OCI-LY1 (cell line): ENCODE results near the gene TMEM167B.

ENCODE experiments used
- H2AFZ ChIP-seq: fragments of 200-600 bp; sonication (generic), shearing (Covaris generic); 2 replicates; pipeline ENCODE4 v1.6.0; 2014; ENCODE audit warnings: antibody characterized with exemption, mild to moderate bottlenecking, low read length
- H3F3A ChIP-seq: fragments of 200-600 bp; sonication (generic), shearing (Covaris generic); 2 replicates; pipeline ENCODE4 v1.6.0; 2014; ENCODE audit warnings: mild to moderate bottlenecking, antibody characterized with exemption, low read length, moderate library complexity; ENCODE audit not compliant: insufficient read depth
- H3K27ac ChIP-seq: fragments of 200-600 bp; sonication (generic); 2 replicates; pipeline ENCODE4 v1.5.1; 2014; ENCODE audit warnings: low read length, mixed run types, mild to moderate bottlenecking, low read depth; ENCODE audit not compliant: poor library complexity, severe bottlenecking
- H3K27me3 ChIP-seq: fragments of 200-600 bp; sonication (generic); 2 replicates; pipeline ENCODE4 v1.6.0; 2014; ENCODE audit warnings: antibody characterized with exemption, mild to moderate bottlenecking, low read length, moderate library complexity; ENCODE audit not compliant: insufficient read depth
- H3K36me3 ChIP-seq: fragments of 200-600 bp; sonication (generic); 2 replicates; pipeline ENCODE4 v1.6.1; 2014; ENCODE audit warnings: mild to moderate bottlenecking, antibody characterized with exemption, low read length, moderate library complexity, mixed read lengths; ENCODE audit not compliant: insufficient read depth
- H3K4me1 ChIP-seq: fragments of 200-600 bp; sonication (generic); 2 replicates; pipeline ENCODE4 v1.5.1; 2014; ENCODE audit warnings: mild to moderate bottlenecking, low read length, moderate library complexity; ENCODE audit not compliant: insufficient read depth, severe bottlenecking
- H3K4me2 ChIP-seq: fragments of 200-600 bp; sonication (generic), shearing (Covaris generic); 2 replicates; pipeline ENCODE4 v1.6.1; 2014; ENCODE audit warnings: low read length
- H3K4me3 ChIP-seq: fragments of 200-600 bp; sonication (generic); 2 replicates; pipeline ENCODE4 v1.5.1; 2014; ENCODE audit warnings: low read length, low read depth, mild to moderate bottlenecking, mixed read lengths; ENCODE audit not compliant: poor library complexity, severe bottlenecking
- H3K79me2 ChIP-seq: fragments of 200-600 bp; shearing (Covaris generic); 2 replicates; pipeline ENCODE4 v1.6.1; 2016; ENCODE audit warnings: mixed run types, low read length, mixed read lengths; ENCODE audit not compliant: insufficient read depth
- H3K9ac ChIP-seq: fragments of 200-600 bp; sonication (generic), shearing (Covaris generic); 2 replicates; pipeline ENCODE4 v1.6.1; 2014; ENCODE audit warnings: mild to moderate bottlenecking, low read length, mixed read lengths
- H3K9me2 ChIP-seq: fragments of 200-600 bp; sonication (generic), shearing (Covaris generic); 2 replicates; pipeline ENCODE4 v1.6.1; 2014; ENCODE audit warnings: low read depth, mild to moderate bottlenecking, low read length, mixed read lengths
- H3K9me3 ChIP-seq: fragments of 200-600 bp; shearing (Covaris generic); 2 replicates; pipeline ENCODE4 v1.6.1; 2014; ENCODE audit warnings: low read length, mixed read lengths
- H4K20me1 ChIP-seq: fragments of 200-600 bp; sonication (generic), shearing (Covaris generic); 2 replicates; pipeline ENCODE4 v1.6.0; 2016; ENCODE audit warnings: mild to moderate bottlenecking, low read length; ENCODE audit not compliant: insufficient read depth
- CTCF ChIP-seq: fragments of 200-600 bp; sonication (generic), shearing (Covaris generic); IDR thresholded peaks from 2 replicates; pipeline ENCODE4 v1.5.1; 2017; ENCODE audit warnings: mild to moderate bottlenecking, antibody characterized with exemption, low read length, moderate library complexity, mixed read lengths
- EZH2 ChIP-seq: fragments of 200-600 bp; sonication (generic), shearing (Covaris generic); IDR thresholded peaks from 2 replicates; pipeline ENCODE4 v1.8.0; 2017; ENCODE audit warnings: borderline replicate concordance, mixed run types, mild to moderate bottlenecking, antibody characterized with exemption, low read length, moderate library complexity, mixed read lengths

Gene TMEM167B

DNA sequence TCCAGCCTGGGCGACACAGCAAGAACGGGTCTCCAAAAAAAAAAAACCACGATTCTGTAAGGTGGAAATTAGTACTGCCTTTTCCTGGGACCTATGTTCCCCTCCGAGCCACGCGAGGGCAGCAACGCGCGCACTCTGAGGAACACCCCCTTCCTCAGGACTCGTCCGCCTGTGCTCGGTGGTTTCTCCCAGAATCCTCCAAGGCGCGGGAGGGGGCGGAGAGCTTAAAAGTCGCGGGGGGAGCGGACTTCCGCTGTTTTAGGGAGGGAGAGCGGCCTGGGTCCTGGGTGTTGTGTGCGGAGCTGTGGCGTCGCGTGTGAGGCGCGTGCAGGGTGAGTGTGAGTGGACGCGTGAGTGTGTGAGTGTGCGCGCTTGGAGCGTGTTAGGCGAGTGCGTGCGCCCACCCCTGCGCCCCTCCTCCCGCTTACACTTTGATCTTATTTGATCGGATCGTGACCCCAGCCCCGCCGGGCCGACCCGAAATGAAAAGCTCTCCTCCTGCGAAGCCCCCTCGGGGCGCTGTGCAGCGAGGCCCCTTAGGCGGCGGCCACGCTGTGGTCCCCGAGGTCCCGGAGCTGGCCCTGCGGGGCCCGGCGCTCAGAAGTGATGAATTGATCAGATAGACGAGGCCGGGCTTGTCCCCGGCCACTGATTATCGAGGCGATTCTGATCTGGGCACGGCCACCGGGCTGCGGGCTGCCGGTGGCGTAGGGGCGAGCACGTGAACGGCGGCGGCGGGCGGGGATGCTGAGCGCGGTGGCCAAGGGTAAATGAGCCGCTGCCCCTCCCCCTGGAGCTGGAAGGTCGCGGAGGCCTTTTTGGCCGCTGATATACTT lies 9.6 kb downstream of the TMEM167B start:
- Histone ChIP-seq H3K4me3 (peak overlapping the region; percentile 98), H2AFZ (peak overlapping the region; percentile 23; the same call in 1 of the 2 replicates), H3F3A (no peaks in the 10 kb centered on the region; the same call in 1 of the 2 replicates), H3K27ac (peak overlapping the region; percentile 40), H3K36me3 (peaks cover 47% of the 10 kb centered on the region), H3K4me1 (peaks cover 15% of the 10 kb centered on the region), H3K9me2 (no peaks in the 10 kb centered on the region), H3K9ac (peak overlapping the region; percentile 98), H3K27me3 (no peaks in the 10 kb centered on the region), H3K4me2 (peak overlapping the region; percentile 77), H3K79me2 (peaks cover 15% of the 10 kb centered on the region), H3K9me3 (no peaks in the 10 kb centered on the region), H4K20me1 (no peaks in the 10 kb centered on the region)
- TF ChIP-seq EZH2: no peak
- peak; percentile 89 for TF ChIP-seq CTCF

- H2AFZ ChIP-seq: no peak overlapping the region
Observed at GRCh38 chr1:109104364-109105151, 14.0 kb downstream of the TMEM167B start.

GRCh38 chr1:109105881-109106280 lies 15.3 kb downstream of the TMEM167B start:
- H4K20me1 ChIP-seq: no peaks in the 10 kb centered on the region
- H3F3A ChIP-seq: no peaks in the 10 kb centered on the region; the same call in 1 of the 2 replicates
- TF ChIP-seq CTCF (no peak), EZH2 (no peak)
- no peak overlapping the region for H2AFZ ChIP-seq
- no peak overlapping the region for H3K4me3 ChIP-seq
- no peaks in the 10 kb centered on the region for H3K9me2 ChIP-seq
- H3K4me1 ChIP-seq: peaks cover 10% of the 10 kb centered on the region
- H3K27ac ChIP-seq: no peak overlapping the region
- H3K9ac ChIP-seq: no peak overlapping the region
- H3K79me2 ChIP-seq: peaks cover 3% of the 10 kb centered on the region
- peaks cover 30% of the 10 kb centered on the region for H3K36me3 ChIP-seq
- no peaks in the 10 kb centered on the region for H3K27me3 ChIP-seq
- H3K9me3 ChIP-seq: no peaks in the 10 kb centered on the region
- no peak overlapping the region for H3K4me2 ChIP-seq

More at GRCh38 chr1:109104364-109105151, 14.0 kb downstream of the TMEM167B start:
- H3K27me3 ChIP-seq: no peaks in the 10 kb centered on the region
- H3K36me3 ChIP-seq: peaks cover 32% of the 10 kb centered on the region
- no peaks in the 10 kb centered on the region for H4K20me1 ChIP-seq
- H3K4me2 ChIP-seq: no peak overlapping the region
- peaks cover 10% of the 10 kb centered on the region for H3K79me2 ChIP-seq
- H3F3A ChIP-seq: no peaks in the 10 kb centered on the region; the same call in 1 of the 2 replicates
- TF ChIP-seq CTCF (no peak), EZH2 (no peak)
- H3K9ac ChIP-seq: no peak overlapping the region
- no peaks in the 10 kb centered on the region for H3K9me2 ChIP-seq
- peaks cover 12% of the 10 kb centered on the region for H3K4me1 ChIP-seq
- H3K4me3 ChIP-seq: no peak overlapping the region
- no peak overlapping the region for H3K27ac ChIP-seq
- H3K9me3 ChIP-seq: no peaks in the 10 kb centered on the region
